MM.1S (cell line): ENCODE data around the gene NXPH1.

ENCODE experiments used
- CTCF ChIP-seq: fragments of 300-600 bp; sonication (generic); IDR thresholded peaks from 2 replicates; pipeline ENCODE4 v1.5.1; 2016; ENCODE audit warnings: antibody characterized with exemption, low read length, mixed read lengths
- EZH2 ChIP-seq: fragments of 300-600 bp; sonication (generic); optimal IDR thresholded peaks from 2 replicates; pipeline ENCODE3; 2017; ENCODE audit warnings: low read depth, mild to moderate bottlenecking, antibody characterized with exemption, low read length, mixed read lengths

GRCh38 chr7:8800986-8801385, 367.6 kb downstream of the NXPH1 start:
- TF ChIP-seq EZH2 (no peak), CTCF (no peak)
